Caco-2 (cell line): Measurements from ENCODE around the gene SFXN1. TPM values are rescaled to one million over a fixed set of nuclear protein-coding genes. Genes with fewer than 3 reads are reported as not detected.

ENCODE experiments used
- BruUV-seq: library from RNA; stranded (reverse); fragments of 400-500 nt; replicated peaks from 2 replicates; lab custom pipeline; 2021; lab: Mats Ljungman, UMichigan
- CTCF ChIA-PET: fragments of 300-600 bp; sonication (Branson Sonifier 250); formaldehyde crosslinking; loops from one replicate; lab custom pipeline; 2022; ENCODE audit warnings: antibody characterized with exemption; lab: Charles Lee
- POLR2A ChIA-PET: fragments of 300-600 bp; sonication (Branson Sonifier 250); formaldehyde crosslinking; loops from one replicate; lab custom pipeline; 2022; ENCODE audit warnings: antibody characterized with exemption; lab: Charles Lee
- DNase-seq, 2 experiments: peaks; one replicate each; pipeline versions ENCODE4 v3.0.0 to v3.0.0-alpha.2; 2020 to 2022
- H3K27me3 ChIP-seq: replicated peaks from 2 replicates; pipeline ENCODE4 v1.6.0; 2011; ENCODE audit warnings: low read length; ENCODE audit not compliant: control insufficient read depth, insufficient read depth
- H3K36me3 ChIP-seq: 2 replicates; pipeline ENCODE4 v1.5.1; 2011; ENCODE audit warnings: low read length; ENCODE audit not compliant: control insufficient read depth, insufficient read depth
- H3K4me1 ChIP-seq: fragments of 250-450 bp; sonication (Bioruptor Pico); 2 replicates; pipeline ENCODE4 v1.5.1; 2020; ENCODE audit warnings: mild to moderate bottlenecking
- H3K4me3 ChIP-seq: 2 replicates; pipeline ENCODE4 v1.5.1; 2011; ENCODE audit warnings: low read depth, mild to moderate bottlenecking, control low read depth, low read length
- H3K9me3 ChIP-seq: fragments of 250-450 bp; sonication (Bioruptor Pico); 2 replicates; pipeline ENCODE4 v1.5.1; 2020; ENCODE audit warnings: mild to moderate bottlenecking, moderate library complexity
- H3K27ac Mint-ChIP-seq: one replicate; pipeline ENCODE4 v1.8.0; 2022; ENCODE audit warnings: mixed read lengths; ENCODE audit not compliant: unreplicated experiment
- H3K27me3 Mint-ChIP-seq: one replicate; pipeline ENCODE4 v1.8.0; 2022; ENCODE audit warnings: mixed read lengths; ENCODE audit not compliant: insufficient read depth, unreplicated experiment
- H3K36me3 Mint-ChIP-seq: one replicate; pipeline ENCODE4 v1.8.0; 2022; ENCODE audit warnings: mild to moderate bottlenecking, mixed read lengths; ENCODE audit not compliant: insufficient read depth, unreplicated experiment
- H3K4me1 Mint-ChIP-seq: one replicate; pipeline ENCODE4 v1.8.0; 2022; ENCODE audit warnings: low read depth, mixed read lengths; ENCODE audit not compliant: unreplicated experiment
- H3K4me3 Mint-ChIP-seq: one replicate; pipeline ENCODE4 v1.8.0; 2022; ENCODE audit warnings: mild to moderate bottlenecking, moderate library complexity, mixed read lengths; ENCODE audit not compliant: unreplicated experiment
- H3K9me3 Mint-ChIP-seq: one replicate; pipeline ENCODE4 v1.8.0; 2022; ENCODE audit warnings: mixed read lengths; ENCODE audit not compliant: unreplicated experiment
- CTCF ChIP-seq, 2 experiments: fragments of 200-600 bp in 1 of 2; IDR thresholded peaks; 1 replicate in 1 of 2; 2 replicates in 1 of 2; pipeline versions ENCODE4 v1.5.1 to v1.8.0; 2011 to 2022; ENCODE audit warnings: antibody characterized with exemption in 1 of 2, control low read depth in 1 of 2, inconsistent platforms in 1 of 2, low read depth in 1 of 2, low read length in 1 of 2, mild to moderate bottlenecking in 1 of 2, moderate library complexity in 1 of 2; ENCODE audit not compliant: insufficient read depth in 1 of 2, severe bottlenecking in 1 of 2, unreplicated experiment in 1 of 2
- intact Hi-C: fragments of 100-400 bp; cut with micrococcal nuclease; formaldehyde crosslinking; loops from one replicate; pipeline ENCODE4 v1.10.0; 2022; ENCODE audit not compliant: unreplicated experiment
- total RNA-seq: library from RNA; stranded (reverse); gene quantifications from 2 replicates; pipeline ENCODE4 v1.2.3, GENCODE V29; 2022

Gene SFXN1
- total RNA-seq, 1 experiment from 2014 or later: 104 TPM

- H3K27ac Mint-ChIP-seq: no peak overlapping the region
- no peak for TF ChIP-seq CTCF (IDR thresholded peaks at IDR 0.05; ENCODE audit: insufficient read depth in 1 of 2, low read depth in 1 of 2, low read length in 1 of 2, severe bottlenecking in 1 of 2, unreplicated experiment in 1 of 2)
- H3K9me3 ChIP-seq: no peaks in the 10 kb centered on the region
- no peaks in the 10 kb centered on the region for H3K36me3 Mint-ChIP-seq
- peaks cover 19% of the 10 kb centered on the region for H3K4me1 ChIP-seq
- no peaks in the 10 kb centered on the region for H3K36me3 ChIP-seq
- no peaks in the 10 kb centered on the region for H3K27me3 Mint-ChIP-seq
- no peak overlapping the region for H3K4me3 ChIP-seq
- H3K4me3 Mint-ChIP-seq: no peak overlapping the region
- H3K4me1 Mint-ChIP-seq: peaks cover 24% of the 10 kb centered on the region
- BruUV-seq: no TSS peak
- intact Hi-C loops: no loop called here
- no peak for DNase-seq
- CTCF ChIA-PET: no interaction called here
- POLR2A ChIA-PET: no interaction called here
- no peaks in the 10 kb centered on the region for H3K9me3 Mint-ChIP-seq
- no peaks in the 10 kb centered on the region for H3K27me3 ChIP-seq
Measured at GRCh38 chr5:175470781-175471180, 7.6 kb upstream of the SFXN1 start.

- Histone ChIP-seq H3K4me1 (peaks cover 19% of the 10 kb centered on the region), H3K4me3 (no peak overlapping the region), H3K9me3 (no peaks in the 10 kb centered on the region), H3K27me3 (no peaks in the 10 kb centered on the region), H3K36me3 (no peaks in the 10 kb centered on the region)
- ChIA-PET CTCF (no interaction called here), POLR2A (no interaction called here)
- no TSS peak for BruUV-seq
- H3K4me1 Mint-ChIP-seq: peaks cover 25% of the 10 kb centered on the region
- H3K27ac Mint-ChIP-seq: no peak overlapping the region
- H3K9me3 Mint-ChIP-seq: no peaks in the 10 kb centered on the region
- no peaks in the 10 kb centered on the region for H3K36me3 Mint-ChIP-seq
- no peaks in the 10 kb centered on the region for H3K27me3 Mint-ChIP-seq
- intact Hi-C loops: no loop called here
- no peak overlapping the region for H3K4me3 Mint-ChIP-seq
- TF ChIP-seq CTCF (IDR thresholded peaks at IDR 0.05; ENCODE audit: insufficient read depth in 1 of 2, low read depth in 1 of 2, low read length in 1 of 2, severe bottlenecking in 1 of 2, unreplicated experiment in 1 of 2): no peak
- no peak for DNase-seq
Measured at GRCh38 chr5:175471196-175471595, 7.2 kb upstream of the SFXN1 start.

GRCh38 chr5:175471628-175472027 is 6.7 kb upstream of the SFXN1 start:
- intact Hi-C loops: no loop called here
- TF ChIP-seq CTCF (IDR thresholded peaks at IDR 0.05; ENCODE audit: insufficient read depth in 1 of 2, low read depth in 1 of 2, low read length in 1 of 2, severe bottlenecking in 1 of 2, unreplicated experiment in 1 of 2): no peak
- no peaks in the 10 kb centered on the region for H3K27me3 Mint-ChIP-seq
- H3K36me3 Mint-ChIP-seq: no peaks in the 10 kb centered on the region
- no peaks in the 10 kb centered on the region for H3K27me3 ChIP-seq
- ChIA-PET CTCF (no interaction called here), POLR2A (no interaction called here)
- no peak overlapping the region for H3K27ac Mint-ChIP-seq
- no TSS peak for BruUV-seq
- H3K36me3 ChIP-seq: no peaks in the 10 kb centered on the region
- no peak overlapping the region for H3K4me3 Mint-ChIP-seq
- H3K9me3 ChIP-seq: no peaks in the 10 kb centered on the region
- no peaks in the 10 kb centered on the region for H3K9me3 Mint-ChIP-seq
- H3K4me1 Mint-ChIP-seq: peaks cover 25% of the 10 kb centered on the region
- H3K4me3 ChIP-seq: no peak overlapping the region
- peaks cover 19% of the 10 kb centered on the region for H3K4me1 ChIP-seq
- DNase-seq: no peak
